ENCODE data around the gene RYK.

DNA sequence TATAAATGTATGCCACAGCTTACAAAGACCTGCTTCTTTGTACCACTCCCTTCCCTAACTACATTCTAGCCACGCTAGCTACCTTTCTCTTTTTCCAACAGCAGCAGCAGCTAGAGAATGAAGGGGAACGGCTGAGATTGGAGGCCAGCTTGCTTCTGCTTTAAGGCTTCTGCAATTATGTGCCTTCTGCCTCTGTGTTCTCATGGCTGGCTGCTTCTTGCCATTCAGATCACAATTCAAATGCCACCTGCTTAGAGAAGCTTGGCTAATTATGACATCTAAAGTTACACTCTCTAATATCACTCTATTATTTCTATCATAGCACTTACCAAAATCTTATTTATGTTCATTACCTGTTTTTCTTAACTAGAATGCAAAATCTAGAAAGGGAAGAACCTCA lies 95.2 kb downstream of the RYK start:
- TF ChIP-seq, protein P1, sequence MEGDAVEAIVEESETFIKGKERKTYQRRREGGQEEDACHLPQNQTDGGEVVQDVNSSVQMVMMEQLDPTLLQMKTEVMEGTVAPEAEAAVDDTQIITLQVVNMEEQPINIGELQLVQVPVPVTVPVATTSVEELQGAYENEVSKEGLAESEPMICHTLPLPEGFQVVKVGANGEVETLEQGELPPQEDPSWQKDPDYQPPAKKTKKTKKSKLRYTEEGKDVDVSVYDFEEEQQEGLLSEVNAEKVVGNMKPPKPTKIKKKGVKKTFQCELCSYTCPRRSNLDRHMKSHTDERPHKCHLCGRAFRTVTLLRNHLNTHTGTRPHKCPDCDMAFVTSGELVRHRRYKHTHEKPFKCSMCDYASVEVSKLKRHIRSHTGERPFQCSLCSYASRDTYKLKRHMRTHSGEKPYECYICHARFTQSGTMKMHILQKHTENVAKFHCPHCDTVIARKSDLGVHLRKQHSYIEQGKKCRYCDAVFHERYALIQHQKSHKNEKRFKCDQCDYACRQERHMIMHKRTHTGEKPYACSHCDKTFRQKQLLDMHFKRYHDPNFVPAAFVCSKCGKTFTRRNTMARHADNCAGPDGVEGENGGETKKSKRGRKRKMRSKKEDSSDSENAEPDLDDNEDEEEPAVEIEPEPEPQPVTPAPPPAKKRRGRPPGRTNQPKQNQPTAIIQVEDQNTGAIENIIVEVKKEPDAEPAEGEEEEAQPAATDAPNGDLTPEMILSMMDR (IDR thresholded peaks at IDR 0.05; ENCODE audit: extremely low read depth in 1 of 2, insufficient read depth in 1 of 2, low read depth in 1 of 2, low read length in 2 of 2), result no peak
- TF ChIP-seq POLR2AphosphoS5 (IDR thresholded peaks at IDR 0.05; ENCODE audit: insufficient read depth, low read depth, low read length), result no peak
- TF ChIP-seq MAX (IDR thresholded peaks at IDR 0.05; ENCODE audit: insufficient read depth, insufficient read length), result no peak
- TF ChIP-seq POLR2A (IDR thresholded peaks at IDR 0.05; ENCODE audit: low read depth, low read length), result no peak
- TF ChIP-seq FOS (IDR thresholded peaks at IDR 0.05; ENCODE audit: borderline replicate concordance, insufficient read depth, low read length), result no peak

All from endothelial cell of umbilical vein (primary cell).